ENCODE data around the gene KLHDC8B.

The KLHDC8B gene

DNA sequence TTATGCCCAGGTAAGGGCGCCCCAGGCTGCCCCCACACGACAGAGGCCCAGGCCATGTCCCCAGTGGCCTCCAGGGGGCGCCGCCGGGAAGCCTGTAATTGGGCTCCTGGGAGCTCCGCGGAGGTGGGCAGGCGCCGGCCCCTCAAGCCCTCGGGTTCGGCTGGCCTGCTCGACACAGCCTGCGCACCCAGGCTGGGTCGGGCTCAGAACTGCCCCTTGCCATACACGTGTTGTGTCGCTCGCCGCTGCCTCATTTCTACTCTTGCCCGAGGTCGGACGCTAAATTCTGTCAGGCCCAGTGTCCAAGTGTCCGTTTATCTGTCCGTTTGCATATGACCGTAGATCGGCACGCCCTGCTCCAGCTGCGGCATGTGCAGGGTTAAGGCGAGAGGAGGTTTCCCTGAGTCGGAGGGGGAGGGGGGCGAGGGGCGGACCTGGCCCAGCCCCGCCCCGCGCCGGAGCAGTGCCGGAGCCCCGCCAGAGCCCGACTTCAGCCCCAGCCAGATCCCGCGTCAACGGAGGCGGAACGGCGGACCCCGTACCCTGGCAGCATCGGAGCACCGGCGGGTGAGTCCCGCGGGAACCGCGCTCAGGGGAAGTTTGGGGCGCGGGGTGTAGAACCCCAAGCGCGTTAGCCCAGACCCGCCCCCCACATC is at the start of gene KLHDC8B:
TSS of gene KLHDC8B (plus strand) at position 480 of the 656 bp plus-strand sequence. CDS start 1,172 bp downstream, outside the sequence.
- Mint-ChIP-seq H3K36me3 (ENCODE audit: low read depth) (peaks cover 3% of the 10 kb centered on the region), H3K9me3 (peaks cover 5% of the 10 kb centered on the region), H3K27ac (peak within 1 kb of the TSS; percentile 71), H3K4me3 (peak within 1 kb of the TSS; percentile 86), H3K4me1 (ENCODE audit: low read depth) (peaks cover 5% of the 10 kb centered on the region), H3K27me3 (ENCODE audit: low read depth) (no peaks in the 10 kb centered on the region)

DNA sequence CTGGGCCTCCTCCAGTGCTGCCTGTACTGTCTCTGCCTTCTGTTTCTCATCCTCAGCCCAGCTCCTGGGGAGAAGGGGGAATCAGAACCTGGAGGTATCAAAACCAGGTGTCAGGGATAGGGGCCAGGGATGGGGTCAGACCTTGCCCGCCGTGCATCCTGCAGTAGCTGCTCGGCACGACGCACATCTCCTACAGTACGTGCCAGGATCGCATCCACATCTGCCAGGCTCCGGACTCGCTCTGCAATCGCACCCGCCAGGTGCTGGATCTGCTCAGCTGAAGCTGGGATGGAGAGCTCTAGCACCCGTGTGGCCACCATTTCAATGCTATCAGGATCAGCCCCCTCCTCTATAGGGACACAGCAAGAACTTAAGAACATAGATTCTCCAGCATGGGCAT is 49.4 kb upstream of the KLHDC8B start:
- Mint-ChIP-seq H3K9me3 (no peaks in the 10 kb centered on the region), H3K36me3 (ENCODE audit: low read depth) (peaks cover 8% of the 10 kb centered on the region), H3K4me1 (ENCODE audit: low read depth) (peaks cover 11% of the 10 kb centered on the region), H3K4me3 (no peak overlapping the region), H3K27me3 (ENCODE audit: low read depth) (no peaks in the 10 kb centered on the region), H3K27ac (peak overlapping the region; percentile 82)

- Mint-ChIP-seq H3K27ac (peak overlapping the region; percentile 82), H3K27me3 (ENCODE audit: low read depth) (no peaks in the 10 kb centered on the region), H3K4me3 (no peak overlapping the region), H3K36me3 (ENCODE audit: low read depth) (peaks cover 8% of the 10 kb centered on the region), H3K4me1 (ENCODE audit: low read depth) (peaks cover 11% of the 10 kb centered on the region), H3K9me3 (no peaks in the 10 kb centered on the region)
These were observed 48.9 kb upstream of the KLHDC8B start for GRCh38 chr3:49122451-49122850.

DNA sequence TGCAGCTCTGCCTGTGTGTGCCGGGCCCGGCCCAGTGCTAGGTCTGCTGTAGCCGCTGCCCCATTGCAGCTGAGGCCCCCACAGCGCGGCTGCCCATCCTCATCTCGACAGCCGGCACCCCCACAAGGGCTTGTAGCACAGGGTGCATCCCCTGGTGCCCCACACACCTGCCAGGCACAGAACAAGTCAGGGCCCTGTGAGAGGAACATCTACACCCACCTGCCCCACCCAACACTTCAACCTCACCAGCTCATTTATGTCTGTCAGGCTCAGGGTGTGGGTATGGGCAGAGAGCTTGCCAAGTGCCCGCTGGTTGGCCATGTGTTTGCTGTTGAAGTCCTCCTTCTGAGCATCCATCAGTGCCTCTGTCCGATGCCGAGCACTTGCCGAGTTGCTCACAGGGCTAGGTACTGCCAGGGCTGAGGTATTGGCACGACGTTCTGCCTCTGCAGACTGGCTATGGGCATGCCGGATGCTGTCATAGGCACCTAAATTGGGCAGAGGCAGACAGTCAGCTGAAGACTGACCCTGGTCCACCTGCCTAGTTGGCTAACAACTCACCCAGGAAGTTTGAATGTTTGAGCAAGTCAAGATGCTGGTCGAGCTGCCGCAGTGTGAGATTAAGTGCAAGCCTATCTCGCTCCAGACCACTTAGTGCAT is 48.4 kb upstream of the KLHDC8B start:
- H3K4me1 Mint-ChIP-seq (ENCODE audit: low read depth), result peaks cover 9% of the 10 kb centered on the region
- no peak overlapping the region for H3K27ac Mint-ChIP-seq
- no peaks in the 10 kb centered on the region for H3K27me3 Mint-ChIP-seq (ENCODE audit: low read depth)
- H3K9me3 Mint-ChIP-seq, result no peaks in the 10 kb centered on the region
- H3K4me3 Mint-ChIP-seq, result no peak overlapping the region
- H3K36me3 Mint-ChIP-seq (ENCODE audit: low read depth), result peaks cover 5% of the 10 kb centered on the region

GRCh38 chr3:49123687-49124086 is 47.7 kb upstream of the KLHDC8B start:
- peaks cover 9% of the 10 kb centered on the region for H3K4me1 Mint-ChIP-seq (ENCODE audit: low read depth)
- no peaks in the 10 kb centered on the region for H3K9me3 Mint-ChIP-seq
- H3K27me3 Mint-ChIP-seq (ENCODE audit: low read depth), result no peaks in the 10 kb centered on the region
- no peak overlapping the region for H3K4me3 Mint-ChIP-seq
- no peak overlapping the region for H3K27ac Mint-ChIP-seq
- H3K36me3 Mint-ChIP-seq (ENCODE audit: low read depth), result peaks cover 4% of the 10 kb centered on the region

GRCh38 chr3:49124203-49124602 is 47.2 kb upstream of the KLHDC8B start:
- H3K27me3 Mint-ChIP-seq (ENCODE audit: low read depth), result no peaks in the 10 kb centered on the region
- H3K4me1 Mint-ChIP-seq (ENCODE audit: low read depth), result peaks cover 6% of the 10 kb centered on the region
- no peaks in the 10 kb centered on the region for H3K36me3 Mint-ChIP-seq (ENCODE audit: low read depth)
- no peaks in the 10 kb centered on the region for H3K9me3 Mint-ChIP-seq
- H3K4me3 Mint-ChIP-seq, result no peak overlapping the region
- no peak overlapping the region for H3K27ac Mint-ChIP-seq

DNA sequence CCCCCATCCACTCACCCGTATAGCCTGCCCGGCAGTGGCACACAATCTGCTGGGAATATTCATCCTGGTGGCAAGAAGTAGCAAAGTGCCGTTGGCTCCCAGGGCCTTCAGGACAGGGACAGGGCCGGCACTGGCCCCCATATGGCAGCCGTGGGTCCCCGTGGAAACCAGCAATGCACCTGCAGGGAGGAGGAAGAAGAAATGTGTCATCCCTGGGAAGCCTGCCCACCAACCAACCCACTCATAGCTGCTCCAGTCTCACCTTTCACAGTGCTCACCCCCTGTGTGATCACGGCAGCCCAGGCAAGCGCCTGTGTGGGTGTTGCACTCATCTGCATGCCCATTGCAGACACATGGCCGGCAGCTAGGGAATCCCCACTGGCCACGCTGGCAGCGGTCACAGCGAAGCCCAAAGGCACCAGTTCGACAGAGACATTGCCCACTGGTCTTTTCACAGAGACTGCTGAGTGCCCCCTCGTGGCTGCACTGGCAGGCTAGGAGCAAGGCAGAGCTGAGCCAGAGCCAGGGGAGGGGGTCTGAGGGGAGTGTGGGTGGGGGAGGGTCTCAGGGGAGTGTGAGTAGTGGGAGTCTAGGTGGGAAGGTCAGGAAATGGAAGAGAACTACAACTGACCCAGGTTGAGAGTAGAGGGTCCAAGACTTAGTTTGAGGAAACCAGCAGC is 46.3 kb upstream of the KLHDC8B start:
- H3K4me3 Mint-ChIP-seq, result no peak overlapping the region
- H3K4me1 Mint-ChIP-seq (ENCODE audit: low read depth), result no peaks in the 10 kb centered on the region
- no peaks in the 10 kb centered on the region for H3K27me3 Mint-ChIP-seq (ENCODE audit: low read depth)
- H3K9me3 Mint-ChIP-seq, result no peaks in the 10 kb centered on the region
- H3K27ac Mint-ChIP-seq, result no peak overlapping the region
- no peaks in the 10 kb centered on the region for H3K36me3 Mint-ChIP-seq (ENCODE audit: low read depth)

- no peaks in the 10 kb centered on the region for H3K9me3 Mint-ChIP-seq
- H3K4me1 Mint-ChIP-seq (ENCODE audit: low read depth), result peaks cover 2% of the 10 kb centered on the region
- no peak overlapping the region for H3K27ac Mint-ChIP-seq
- H3K27me3 Mint-ChIP-seq (ENCODE audit: low read depth), result peaks cover 7% of the 10 kb centered on the region
- no peak overlapping the region for H3K4me3 Mint-ChIP-seq
- no peaks in the 10 kb centered on the region for H3K36me3 Mint-ChIP-seq (ENCODE audit: low read depth)
These were observed 40.4 kb upstream of the KLHDC8B start for GRCh38 chr3:49131040-49131439.

DNA sequence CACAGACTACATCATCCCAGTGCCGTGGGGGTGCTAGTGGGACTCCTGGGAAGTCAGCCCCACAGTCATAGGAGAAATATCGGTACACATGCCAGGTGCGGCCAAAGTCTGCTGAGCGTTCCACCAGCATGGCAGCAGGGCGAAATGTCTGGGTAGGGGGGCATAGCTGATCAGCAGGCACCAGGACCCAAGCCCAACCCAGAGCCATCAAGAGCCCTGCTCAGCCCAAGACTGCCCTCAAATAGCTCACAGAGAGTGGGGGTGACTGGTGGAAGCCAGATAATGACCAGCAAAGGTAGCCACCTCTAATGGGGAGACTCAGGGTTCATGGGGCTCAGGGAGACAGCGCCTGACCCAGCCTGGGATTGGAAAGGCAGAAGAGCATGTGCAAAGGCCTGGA is 39.8 kb upstream of the KLHDC8B start:
- peaks cover 7% of the 10 kb centered on the region for H3K27me3 Mint-ChIP-seq (ENCODE audit: low read depth)
- no peak overlapping the region for H3K4me3 Mint-ChIP-seq
- no peaks in the 10 kb centered on the region for H3K9me3 Mint-ChIP-seq
- H3K27ac Mint-ChIP-seq, result no peak overlapping the region
- no peaks in the 10 kb centered on the region for H3K36me3 Mint-ChIP-seq (ENCODE audit: low read depth)
- peaks cover 2% of the 10 kb centered on the region for H3K4me1 Mint-ChIP-seq (ENCODE audit: low read depth)

- peaks cover 2% of the 10 kb centered on the region for H3K4me1 Mint-ChIP-seq (ENCODE audit: low read depth)
- H3K27ac Mint-ChIP-seq, result no peak overlapping the region
- no peaks in the 10 kb centered on the region for H3K9me3 Mint-ChIP-seq
- peaks cover 7% of the 10 kb centered on the region for H3K27me3 Mint-ChIP-seq (ENCODE audit: low read depth)
- H3K4me3 Mint-ChIP-seq, result no peak overlapping the region
- H3K36me3 Mint-ChIP-seq (ENCODE audit: low read depth), result no peaks in the 10 kb centered on the region
These were observed 39.3 kb upstream of the KLHDC8B start for GRCh38 chr3:49132073-49132436.

- peaks cover 2% of the 10 kb centered on the region for H3K4me1 Mint-ChIP-seq (ENCODE audit: low read depth)
- no peaks in the 10 kb centered on the region for H3K9me3 Mint-ChIP-seq
- no peak within 1 kb of the TSS for H3K27ac Mint-ChIP-seq
- no peak within 1 kb of the TSS for H3K4me3 Mint-ChIP-seq
- peaks cover 10% of the 10 kb centered on the region for H3K27me3 Mint-ChIP-seq (ENCODE audit: low read depth)
- no peaks in the 10 kb centered on the region for H3K36me3 Mint-ChIP-seq (ENCODE audit: low read depth)
These were observed 38.8 kb upstream of the KLHDC8B start, which contains the start of gene LAMB2 for GRCh38 chr3:49132437-49133225. TSS of gene LAMB2 (minus strand) at chr3:49133050. CDS start at chr3:49132867, 183 bp downstream.

DNA sequence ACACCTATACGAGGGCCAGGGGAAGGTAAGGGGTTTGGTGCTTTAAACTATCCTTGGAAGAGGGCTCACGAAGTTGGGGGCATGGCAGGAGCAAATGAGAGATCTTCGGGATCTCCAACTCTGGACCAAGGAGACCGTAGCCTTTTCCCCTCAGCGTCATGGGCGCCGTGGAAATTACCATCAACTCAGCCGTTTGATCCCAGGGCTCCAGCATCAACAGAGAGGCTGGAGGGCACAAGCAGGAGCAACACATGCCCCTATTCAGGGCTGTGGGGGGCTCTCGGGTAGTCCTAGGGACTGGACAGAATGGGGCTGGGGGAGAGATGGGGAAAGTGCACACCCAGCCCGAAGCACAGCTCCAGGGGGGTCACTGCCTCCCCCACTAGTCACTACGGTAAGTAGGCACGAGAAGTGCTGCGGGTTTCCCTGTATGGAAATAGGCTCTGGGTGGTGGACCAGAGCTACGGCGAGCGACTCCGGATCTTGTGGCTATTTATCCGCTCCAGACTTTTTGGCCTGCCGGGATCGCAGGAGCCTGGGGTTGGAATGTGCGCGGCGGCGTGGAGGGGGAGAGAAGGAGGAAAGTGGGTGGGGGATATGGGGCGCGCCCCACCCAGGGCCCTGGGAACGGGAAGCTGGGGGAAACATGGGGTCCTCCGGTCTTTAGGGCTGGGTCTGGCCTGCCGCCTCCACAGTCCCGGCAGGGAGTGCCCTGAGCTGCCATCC is 38.0 kb upstream of the KLHDC8B start:
- no peaks in the 10 kb centered on the region for H3K36me3 Mint-ChIP-seq (ENCODE audit: low read depth)
- H3K4me3 Mint-ChIP-seq, result no peak overlapping the region

DNA sequence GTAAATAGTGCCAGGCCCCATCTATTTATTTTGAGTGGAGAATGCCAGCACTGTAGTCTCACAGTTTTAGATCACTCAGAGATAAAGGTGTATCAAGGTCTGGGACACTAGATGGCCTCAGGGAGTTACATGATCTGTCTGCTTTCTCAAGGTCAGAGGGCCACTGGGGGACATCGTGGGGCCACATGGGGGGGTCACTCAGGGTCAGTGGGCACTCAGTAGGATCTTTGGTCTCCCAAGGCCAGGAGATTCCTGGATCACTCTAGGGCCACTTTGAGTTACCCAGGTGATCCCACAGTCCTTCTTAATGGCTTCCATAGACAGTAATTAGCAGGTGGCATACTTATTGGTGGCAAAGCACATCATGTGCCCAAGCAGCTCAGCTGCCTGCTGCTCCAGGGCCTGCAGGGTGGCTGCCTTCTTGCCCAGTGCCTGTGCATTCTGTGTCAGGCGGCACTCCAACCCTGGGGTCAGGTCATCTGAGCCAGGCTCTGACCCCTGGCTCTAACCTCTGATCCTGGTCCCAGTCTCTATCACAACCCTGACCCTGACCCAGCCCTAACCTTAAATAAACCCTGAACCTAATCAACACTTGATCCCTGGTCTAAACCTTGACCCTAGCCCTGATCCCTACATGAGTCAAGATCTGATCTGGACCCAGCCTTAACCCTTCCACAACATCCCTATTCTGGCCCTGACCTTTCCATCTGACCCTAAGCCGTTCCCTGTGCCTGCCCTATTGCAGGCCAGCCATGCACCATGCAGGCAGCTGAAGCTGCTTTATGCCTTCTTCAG is 36.7 kb upstream of the KLHDC8B start:
- peaks cover 2% of the 10 kb centered on the region for H3K4me1 Mint-ChIP-seq (ENCODE audit: low read depth)
- no peaks in the 10 kb centered on the region for H3K9me3 Mint-ChIP-seq
- no peak overlapping the region for H3K4me3 Mint-ChIP-seq
- H3K27me3 Mint-ChIP-seq (ENCODE audit: low read depth), result peaks cover 10% of the 10 kb centered on the region
- no peak overlapping the region for H3K27ac Mint-ChIP-seq
- no peaks in the 10 kb centered on the region for H3K36me3 Mint-ChIP-seq (ENCODE audit: low read depth)

More for the DNA sequence above, 38.0 kb upstream of the KLHDC8B start:
- Mint-ChIP-seq H3K27me3 (ENCODE audit: low read depth) (peaks cover 10% of the 10 kb centered on the region), H3K27ac (no peak overlapping the region), H3K4me1 (ENCODE audit: low read depth) (peaks cover 2% of the 10 kb centered on the region), H3K9me3 (no peaks in the 10 kb centered on the region)

Data from T-helper 1 cell treated with Interleukin-12 subunit alpha and Interleukin-12 subunit beta and Interleukin-4 antibody, amounts not matched to agents 30 μg/mL and 1 μg/mL, for 36 hours (primary cell).